Tongue (tissue), 2 donors: ENCODE data around the gene TTC21B. TPM values are rescaled to one million over a fixed set of nuclear protein-coding genes. Genes with fewer than 3 reads are reported as not detected.
"Not testable (repeated sequence)": the region's sequence is repeated elsewhere in the genome, so short reads cannot be mapped to it uniquely, and the experiment has no call there.

Experiments
- DNase-seq: peaks from one replicate; pipeline ENCODE4 v3.0.0-alpha.2; 2015
- total RNA-seq: library from RNA; depleted of rRNA; stranded (reverse); fragments of >200 nt; gene quantifications from one replicate; pipeline ENCODE4 v1.2.3, GENCODE V29; 2014

Gene TTC21B
- total RNA-seq = 62.0 TPM

- DNase-seq = peak; percentile 97
Observed at GRCh38 chr2:165953655-165954606, at the start of gene TTC21B. TTC21B (minus strand) TSS chr2:165953776; CDS start chr2:165953705, 71 bp downstream.

GRCh38 chr2:166000401-166000800, 46.8 kb upstream of the TTC21B start:
- DNase-seq = no peak

DNA sequence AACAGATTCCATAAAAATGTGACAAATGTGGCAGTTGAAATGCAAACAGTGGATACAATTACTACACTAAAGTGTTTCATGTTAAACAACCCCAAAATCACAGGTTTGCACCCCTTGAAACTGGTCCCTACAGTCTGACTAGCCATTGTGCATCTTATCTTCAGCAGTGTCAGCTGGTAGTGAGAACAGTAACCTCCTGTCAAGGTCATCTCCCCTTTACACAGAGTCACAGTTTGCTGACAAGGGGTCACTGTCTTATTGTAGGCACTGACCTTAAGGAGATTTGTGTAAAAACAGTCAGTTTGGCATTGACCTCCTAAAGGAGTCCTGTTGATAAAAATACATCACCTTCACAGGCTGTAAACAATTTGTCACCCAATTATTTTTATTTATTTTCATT, 37.3 kb upstream of the TTC21B start:
- no peak for DNase-seq

- no peak for DNase-seq
Observed at GRCh38 chr2:165989851-165990250, 36.3 kb upstream of the TTC21B start.

DNA sequence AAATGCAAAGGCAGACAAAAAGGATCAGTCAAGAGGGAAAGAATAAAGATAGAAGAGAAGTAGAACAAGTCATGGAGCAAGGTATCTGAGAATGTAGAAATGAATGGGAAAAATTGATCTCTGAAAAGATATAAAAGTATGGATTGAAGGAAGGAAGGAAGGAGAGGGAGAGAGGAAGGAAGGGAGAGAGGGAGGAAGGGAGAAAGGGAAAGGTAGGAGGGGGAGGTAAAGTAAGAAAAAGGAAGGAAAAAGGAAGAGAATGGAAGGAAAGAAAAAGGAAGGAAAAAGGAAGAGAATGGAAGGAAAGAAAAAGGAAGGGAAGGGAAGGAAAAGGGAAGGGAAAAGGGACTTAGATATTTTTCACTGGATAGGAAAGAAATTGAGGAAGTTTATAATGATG, 31.5 kb upstream of the TTC21B start:
- DNase-seq = no peak

DNA sequence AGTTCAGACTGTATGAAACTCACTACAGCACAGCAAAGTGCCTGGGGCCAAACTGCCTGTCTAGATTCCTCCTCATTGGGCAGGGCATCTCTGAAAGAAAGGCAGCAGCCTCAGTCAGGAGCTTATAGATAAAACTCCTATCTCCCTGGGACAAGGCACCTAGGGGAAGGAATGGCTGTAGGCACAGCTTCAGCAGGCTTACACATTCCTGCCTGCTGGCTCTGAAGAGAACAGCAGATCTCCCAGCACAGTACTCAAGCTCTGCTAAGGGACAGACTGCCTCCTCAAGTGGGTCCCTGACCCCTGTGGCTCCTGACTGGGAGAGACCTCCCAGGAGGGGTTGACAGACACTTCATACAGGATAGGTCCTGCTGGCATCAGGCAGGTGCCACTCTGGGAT, 18.6 kb upstream of the TTC21B start:
- DNase-seq = not testable (repeated sequence)

- no peak for DNase-seq
Observed at GRCh38 chr2:165970663-165971062, 17.1 kb upstream of the TTC21B start.

DNA sequence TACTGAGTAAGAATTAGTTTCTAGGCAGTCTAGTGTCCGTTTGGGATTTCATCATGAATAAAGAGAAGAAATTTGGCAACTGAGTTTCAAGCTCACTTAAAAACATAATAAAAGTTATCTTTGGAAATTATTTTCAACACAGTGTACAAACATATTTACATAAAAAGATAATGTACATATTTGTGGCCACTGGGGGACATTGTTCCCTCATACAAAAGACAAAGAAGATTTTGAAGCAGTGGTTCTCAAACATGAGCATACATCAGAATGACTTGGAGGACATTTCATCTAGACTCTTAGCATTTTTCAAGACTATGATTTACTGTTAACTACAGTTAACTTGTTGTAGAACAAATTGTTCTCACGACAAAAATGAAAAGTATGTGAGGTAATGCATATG, 15.7 kb upstream of the TTC21B start:
- DNase-seq = no peak

GRCh38 chr2:165967746-165968145, 14.2 kb upstream of the TTC21B start:
- DNase-seq = no peak

DNA sequence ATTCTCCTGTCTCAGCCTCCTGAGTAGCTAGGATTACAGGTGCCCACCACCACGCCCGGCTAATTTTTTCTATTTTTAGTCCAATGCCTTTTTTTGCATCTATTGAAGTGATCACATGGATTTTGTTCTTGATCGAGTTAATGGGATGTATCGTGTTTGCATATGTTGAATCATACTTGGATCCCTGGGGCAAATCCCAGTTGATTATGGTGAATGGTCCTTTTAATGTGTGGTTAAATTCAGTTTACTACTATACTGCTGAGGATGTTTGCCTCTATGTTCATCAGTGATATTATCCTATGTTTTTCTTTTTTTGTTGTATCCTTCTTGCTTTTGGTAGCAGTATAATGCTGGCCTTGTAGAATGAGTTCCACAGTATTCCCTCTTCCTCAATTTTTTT, 8.2 kb upstream of the TTC21B start:
- DNase-seq = no peak

- no peak for DNase-seq
Observed at GRCh38 chr2:165959371-165959770, 5.8 kb upstream of the TTC21B start.

DNA sequence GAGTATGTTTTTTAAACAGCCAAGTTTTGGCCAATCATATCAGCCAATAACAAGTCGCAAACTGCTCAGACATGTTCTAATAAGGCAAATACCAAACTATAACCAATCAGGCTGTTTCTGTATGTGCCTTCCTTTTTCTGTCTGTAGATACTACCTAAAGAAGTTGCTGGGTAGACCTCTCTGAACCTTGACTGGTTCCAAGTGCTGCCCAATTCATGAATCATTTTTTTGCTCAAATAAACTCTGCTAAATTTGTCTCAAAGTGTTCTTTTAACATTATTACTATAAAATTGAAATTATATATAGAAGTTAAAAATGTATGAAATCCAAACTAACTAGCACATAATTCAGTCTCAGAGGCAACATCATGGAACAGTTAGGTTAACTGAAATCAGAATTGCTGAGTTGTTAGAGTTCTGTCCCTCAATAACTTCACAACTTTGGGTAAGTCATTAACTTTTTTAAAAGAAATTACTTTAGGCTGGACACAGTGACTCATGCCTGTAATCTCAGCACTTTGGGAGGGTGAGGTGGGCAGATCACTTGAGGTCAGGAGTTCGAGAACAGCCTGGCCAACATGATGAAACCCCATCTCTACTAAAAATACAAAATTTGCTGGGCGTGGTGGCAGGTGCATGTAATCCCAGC, 4.9 kb upstream of the TTC21B start:
- no peak for DNase-seq

DNA sequence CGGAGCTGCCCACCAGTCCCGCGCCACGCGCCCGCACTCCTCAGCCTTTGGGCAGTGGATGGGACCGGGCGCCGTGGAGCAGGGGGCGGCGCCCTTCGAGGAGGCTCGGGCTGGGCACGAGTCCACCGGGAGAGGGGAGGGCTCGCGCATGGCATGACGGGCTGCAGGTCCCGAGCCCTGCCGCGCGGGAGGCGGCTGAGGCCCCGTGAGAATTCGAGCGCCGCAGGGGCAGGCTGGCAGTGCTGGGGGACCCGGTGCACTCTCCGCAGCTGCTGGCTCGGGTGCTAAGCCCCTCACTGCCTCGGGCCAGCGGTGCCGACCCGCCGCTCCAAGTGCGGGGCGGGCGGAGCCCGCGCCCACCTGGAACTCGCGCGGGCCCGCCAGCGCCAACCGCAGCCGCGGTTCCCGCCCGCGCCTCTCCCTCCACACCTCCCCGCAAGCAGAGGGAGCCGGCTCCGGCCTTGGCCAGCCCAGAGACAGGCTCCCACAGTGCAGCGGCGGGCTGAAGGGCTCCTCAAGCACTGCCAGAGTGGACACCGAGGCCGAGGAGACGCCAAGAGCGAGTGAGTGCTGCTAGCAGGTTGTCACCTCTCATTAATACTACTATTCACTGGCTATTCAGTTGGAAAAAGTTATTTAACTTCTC, 3.6 kb upstream of the TTC21B start:
- no peak for DNase-seq

- no peak for DNase-seq
Observed at GRCh38 chr2:165953306-165953654, 296 bp downstream of the TTC21B start.

- peak; percentile 13 for DNase-seq
Observed at GRCh38 chr2:165952741-165953211, 800 bp downstream of the TTC21B start.

DNA sequence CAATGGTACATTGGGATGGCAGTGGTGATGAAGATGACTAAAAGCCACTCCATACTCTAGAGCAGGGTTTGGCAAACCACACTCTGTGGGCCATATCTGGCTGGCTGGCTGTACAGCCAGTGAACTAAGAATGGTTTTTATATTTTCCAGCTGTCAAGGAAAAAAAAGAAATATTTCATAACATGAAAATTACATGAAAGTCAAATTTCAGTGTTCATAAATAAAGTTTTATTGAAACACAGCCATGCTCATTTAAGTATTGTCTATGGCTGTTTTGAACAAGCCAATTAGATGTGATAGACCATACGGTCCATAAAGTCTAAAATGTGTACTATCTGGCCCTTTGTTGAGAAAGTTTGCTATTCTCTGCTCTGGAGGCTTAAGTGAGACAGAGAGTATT, 1.5 kb downstream of the TTC21B start:
- no peak for DNase-seq

DNA sequence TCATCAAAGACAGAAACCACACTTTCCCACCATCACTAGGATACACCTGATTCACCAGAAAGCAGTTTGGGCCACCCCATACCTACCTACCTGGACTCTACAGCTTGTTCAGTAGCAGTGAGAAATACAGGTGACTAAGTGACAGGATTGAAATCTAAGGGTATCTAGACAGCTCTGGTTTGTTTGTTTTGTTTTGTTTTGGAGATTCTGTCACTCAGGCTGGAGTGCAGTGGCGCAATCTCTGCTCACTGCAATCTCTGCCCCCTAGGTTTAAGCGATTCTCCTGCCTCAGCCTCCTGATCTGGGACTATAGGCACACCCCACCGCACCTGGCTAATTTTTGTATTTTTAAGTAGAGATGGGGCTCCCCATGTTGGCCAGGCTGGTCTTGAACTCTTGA, 3.1 kb downstream of the TTC21B start:
- no peak for DNase-seq

- no peak for DNase-seq
Observed at GRCh38 chr2:165941827-165942226, 11.7 kb downstream of the TTC21B start.

DNA sequence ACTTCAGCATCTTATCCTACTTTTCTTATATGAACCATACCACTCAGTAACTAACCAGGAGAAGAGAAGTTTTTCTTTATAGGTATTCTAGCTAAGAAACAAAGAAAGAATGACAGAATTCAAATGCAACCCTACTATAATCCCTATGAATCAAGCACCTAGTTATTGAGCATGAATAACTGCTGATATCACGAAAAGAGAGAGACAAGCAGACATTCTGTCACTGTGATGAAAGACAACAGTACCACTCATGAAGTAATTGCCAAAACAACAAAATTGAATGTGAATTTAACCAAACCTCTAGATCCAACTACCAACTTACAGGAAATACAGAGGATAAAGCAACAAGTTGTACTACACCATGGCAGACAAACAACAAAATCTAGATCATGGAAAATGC, 15.3 kb downstream of the TTC21B start:
- no peak for DNase-seq

- no peak for DNase-seq
Observed at GRCh38 chr2:165933211-165933910, 20.2 kb downstream of the TTC21B start.

DNA sequence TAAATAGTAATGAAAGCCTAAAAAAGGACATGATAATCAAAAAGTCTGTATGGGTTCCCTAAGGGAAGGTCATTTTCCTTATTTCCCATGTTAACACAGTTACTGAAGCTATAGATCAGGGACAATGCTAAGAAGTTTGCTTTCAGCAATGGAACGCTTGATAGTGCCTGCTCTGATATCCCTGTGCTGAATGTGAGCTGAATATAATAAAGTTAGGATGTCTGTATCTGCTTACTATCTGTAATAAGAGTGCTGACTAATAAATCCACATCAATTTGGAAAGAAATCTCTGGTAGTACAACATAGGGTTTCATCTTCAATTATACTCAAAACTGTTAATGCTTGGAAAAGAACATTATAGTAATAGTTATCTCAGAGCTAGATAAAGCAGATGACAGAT, 25.8 kb downstream of the TTC21B start:
- DNase-seq = no peak

DNA sequence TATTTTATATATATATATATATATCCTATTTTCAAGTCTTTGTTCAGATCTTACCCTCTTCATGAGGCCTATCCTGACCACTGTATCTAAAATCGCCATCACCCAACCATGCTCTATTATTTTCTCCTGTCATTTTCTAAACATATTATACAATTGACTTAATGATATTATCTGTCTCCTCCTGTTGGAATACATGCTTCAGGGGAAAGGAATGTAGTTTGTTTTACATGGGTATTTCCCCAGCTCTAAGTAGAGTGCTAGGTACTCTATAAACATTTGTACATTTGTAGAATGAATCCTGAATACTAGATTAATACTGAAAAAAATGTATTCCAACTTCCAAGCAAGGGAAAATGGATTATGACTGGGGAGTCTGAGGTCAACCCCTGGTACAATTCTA, 26.2 kb downstream of the TTC21B start:
- no peak for DNase-seq

- no peak for DNase-seq
Observed at GRCh38 chr2:165924946-165925345, 28.6 kb downstream of the TTC21B start.
